Activated T-cell treated with anti-CD3 and anti-CD28 coated beads, Interleukin-2, amount 50 U/mL, for 72 hours (primary cell): ENCODE data around the gene PSG1. TPM values are rescaled to one million over a fixed set of nuclear protein-coding genes. Genes with fewer than 3 reads are reported as not detected.
"Not testable (repeated sequence)": the region's sequence is repeated elsewhere in the genome, so short reads cannot be mapped to it uniquely, and the experiment has no call there.

Experiments
- ATAC-seq, 2 donors: fragments of 150-1000 bp; cut with Tn5 transposase; replicated peaks in 1 of 2; 2 replicates each; pipeline ENCODE4 v1.10.0; 2021; ENCODE audit warnings: moderate library complexity in 2 of 2, mild to moderate bottlenecking in 1 of 2
- DNase-seq, 2 donors: peaks; one replicate each; pipeline ENCODE4 v3.0.0; 2021 to 2022; ENCODE audit warnings: mixed read lengths in 1 of 2
- H3K27ac Mint-ChIP-seq: one replicate; pipeline ENCODE4 v1.8.0; 2022; ENCODE audit warnings: mild to moderate bottlenecking, moderate library complexity, mixed read lengths
- H3K27me3 Mint-ChIP-seq: one replicate; pipeline ENCODE4 v1.8.0; 2022; ENCODE audit warnings: low read depth, mixed read lengths
- H3K36me3 Mint-ChIP-seq, 2 donors: one replicate each; pipeline ENCODE4 v1.8.0; 2022; ENCODE audit warnings: mixed read lengths in 2 of 2, mild to moderate bottlenecking in 1 of 2; ENCODE audit not compliant: insufficient read depth in 2 of 2
- H3K4me1 Mint-ChIP-seq: one replicate; pipeline ENCODE4 v1.8.0; 2022; ENCODE audit warnings: low read depth, mixed read lengths
- H3K4me3 Mint-ChIP-seq, 2 donors: one replicate each; pipeline ENCODE4 v1.8.0; 2022; ENCODE audit warnings: mild to moderate bottlenecking in 2 of 2, mixed read lengths in 2 of 2, moderate library complexity in 2 of 2
- H3K9me3 Mint-ChIP-seq, 2 donors: one replicate each; pipeline ENCODE4 v1.8.0; 2022; ENCODE audit warnings: mixed read lengths in 2 of 2
- total RNA-seq, 2 donors: library from RNA; stranded (reverse); gene quantifications; one replicate each; pipeline ENCODE4 v1.2.3, GENCODE V29; 2022

The PSG1 gene
- total RNA-seq, 2 donors from 2014 or later: not detected

DNA sequence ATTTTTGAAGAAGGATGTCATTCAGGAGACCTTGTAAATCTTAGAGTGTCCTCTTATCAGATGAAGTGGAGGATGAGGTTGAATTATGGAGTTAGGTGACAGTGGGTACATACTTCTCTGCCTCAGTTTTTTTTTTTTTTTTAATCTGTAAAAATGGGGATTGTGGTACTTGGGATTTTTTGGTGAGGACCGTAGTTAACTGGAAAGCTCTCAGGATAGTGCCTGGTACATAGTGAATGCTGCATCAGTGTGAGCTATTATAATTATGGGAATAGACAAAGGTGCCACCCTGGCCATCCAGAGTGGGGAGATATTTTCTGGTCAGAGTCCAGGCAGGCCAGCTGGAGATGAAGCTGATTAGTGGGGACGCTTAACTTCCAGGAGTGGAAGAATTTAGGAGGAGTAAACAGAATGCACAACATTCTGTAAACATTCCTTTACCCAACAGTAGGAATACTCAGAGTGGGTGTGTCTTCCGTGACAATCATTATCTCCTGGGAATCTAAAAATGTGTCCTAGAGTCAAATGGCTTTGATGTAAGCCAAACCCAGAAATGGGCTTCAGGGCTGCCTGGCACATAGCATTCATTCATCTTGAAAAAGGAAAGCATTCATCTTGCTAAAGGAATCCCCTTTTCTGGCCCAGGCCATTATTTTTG, 47.4 kb downstream of the PSG1 start:
- not testable (repeated sequence) for H3K27ac Mint-ChIP-seq, H3K36me3 Mint-ChIP-seq, H3K4me3 Mint-ChIP-seq, H3K4me1 Mint-ChIP-seq, H3K27me3 Mint-ChIP-seq, DNase-seq, H3K9me3 Mint-ChIP-seq, ATAC-seq

DNA sequence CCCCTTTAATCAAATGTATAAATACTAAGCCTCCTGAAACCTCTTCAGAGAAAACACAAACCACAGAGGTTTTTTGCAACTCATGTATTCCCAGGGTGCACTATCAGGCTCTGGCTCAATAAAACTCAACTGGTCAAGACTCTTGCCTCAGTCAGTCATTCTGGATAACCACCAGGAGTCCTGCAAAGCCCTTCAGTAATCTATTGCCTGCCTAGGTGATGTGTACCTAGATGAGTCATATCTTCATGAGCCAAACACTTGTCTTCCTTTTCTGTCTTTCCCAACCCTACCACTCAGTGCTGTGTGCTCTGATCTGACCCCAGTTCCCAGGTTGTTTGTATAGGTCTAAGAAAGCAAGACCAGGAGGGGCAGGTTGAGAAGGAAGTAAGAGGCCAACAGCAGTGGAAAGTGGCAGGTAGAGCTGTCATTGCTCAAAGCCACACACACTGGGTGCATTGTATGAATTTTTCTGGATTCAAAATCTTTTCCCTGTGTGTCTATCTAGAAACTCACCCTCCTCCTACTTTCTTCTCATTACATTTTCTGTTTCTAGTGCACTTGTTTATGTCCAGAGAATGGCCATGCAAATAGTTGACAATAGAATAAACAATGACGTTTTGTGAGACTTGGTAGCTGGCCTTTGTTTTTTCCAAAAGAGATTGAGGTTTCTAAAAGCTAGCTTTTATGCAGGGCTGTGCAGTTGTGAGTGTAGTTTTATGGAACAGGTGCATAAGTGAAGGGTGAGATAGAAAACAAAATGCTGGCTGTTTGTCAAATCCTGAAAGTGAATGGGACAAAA, 48.1 kb downstream of the PSG1 start:
- H3K4me3 Mint-ChIP-seq: no peak overlapping the region
- H3K36me3 Mint-ChIP-seq: no peaks in the 10 kb centered on the region
- no peak for DNase-seq
- no peak overlapping the region for H3K27ac Mint-ChIP-seq
- no peak for ATAC-seq
- no peaks in the 10 kb centered on the region for H3K27me3 Mint-ChIP-seq
- no peaks in the 10 kb centered on the region for H3K9me3 Mint-ChIP-seq
- no peaks in the 10 kb centered on the region for H3K4me1 Mint-ChIP-seq

DNA sequence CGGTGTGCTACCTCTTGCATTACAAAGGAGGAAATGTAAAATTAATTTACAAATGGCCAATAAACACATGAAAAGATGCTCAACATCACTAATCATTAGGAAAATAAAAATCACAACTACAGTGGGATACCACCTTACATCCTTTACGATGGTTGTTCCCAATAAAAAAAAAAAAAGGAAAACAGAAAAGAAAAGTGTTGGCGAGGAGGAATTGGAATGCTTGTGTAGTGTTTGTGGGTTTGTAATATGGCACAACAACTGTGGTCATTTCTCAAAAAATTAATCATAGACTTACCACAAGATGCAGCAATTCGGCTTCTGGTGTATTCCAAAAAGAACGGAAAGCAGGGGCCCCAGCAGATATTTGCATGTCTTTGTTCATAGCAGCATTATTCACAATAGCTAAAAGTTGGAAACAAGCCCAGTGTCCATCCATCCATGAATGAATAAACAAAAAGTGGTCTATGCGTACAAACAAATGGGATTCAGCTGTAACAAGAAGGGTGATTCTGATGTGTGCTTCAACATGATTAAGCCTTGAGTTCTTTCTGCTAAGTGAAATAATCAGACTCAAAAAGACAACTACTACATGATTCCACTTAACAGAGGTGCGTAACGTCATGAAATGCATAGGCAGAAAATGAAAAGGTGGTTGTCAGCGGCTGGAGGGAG, 58.1 kb downstream of the PSG1 start:
- not testable (repeated sequence) for H3K9me3 Mint-ChIP-seq, H3K36me3 Mint-ChIP-seq, DNase-seq, H3K27me3 Mint-ChIP-seq, H3K4me3 Mint-ChIP-seq, ATAC-seq, H3K27ac Mint-ChIP-seq, H3K4me1 Mint-ChIP-seq

DNA sequence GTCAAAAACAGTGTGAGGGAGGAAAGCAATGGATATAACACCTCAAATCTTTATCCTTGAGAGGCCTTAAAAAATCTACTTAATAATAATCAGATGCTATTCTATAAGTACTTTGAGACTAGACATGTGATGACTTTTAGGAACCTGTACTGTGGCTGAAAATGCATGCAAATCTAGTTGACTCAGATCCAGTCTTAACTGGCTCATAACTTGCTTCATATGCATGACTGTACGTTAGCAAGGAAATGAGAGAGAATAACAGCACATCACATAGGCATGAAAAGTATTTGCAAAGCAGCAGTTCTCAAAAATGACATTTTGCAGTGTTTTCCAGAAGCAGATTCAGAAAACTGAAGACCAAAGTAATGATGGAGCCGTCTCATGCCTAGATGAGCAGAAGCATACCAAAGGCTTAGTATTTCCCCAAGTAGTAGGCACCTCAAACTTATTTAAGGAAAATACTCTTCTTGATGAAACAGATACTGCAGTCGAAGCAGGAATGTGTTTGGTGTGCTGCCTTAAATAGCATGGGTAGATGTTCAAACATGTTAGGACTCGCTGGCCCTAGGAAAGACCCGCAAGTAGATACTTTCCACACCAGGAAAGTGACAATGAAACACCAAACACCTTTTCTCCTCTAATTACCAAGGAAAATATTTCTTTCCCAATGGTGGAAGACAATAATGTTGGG, 59.4 kb downstream of the PSG1 start:
- H3K27ac Mint-ChIP-seq, H3K36me3 Mint-ChIP-seq, H3K4me1 Mint-ChIP-seq, H3K9me3 Mint-ChIP-seq, ATAC-seq, H3K27me3 Mint-ChIP-seq, DNase-seq, H3K4me3 Mint-ChIP-seq: not testable (repeated sequence)

DNA sequence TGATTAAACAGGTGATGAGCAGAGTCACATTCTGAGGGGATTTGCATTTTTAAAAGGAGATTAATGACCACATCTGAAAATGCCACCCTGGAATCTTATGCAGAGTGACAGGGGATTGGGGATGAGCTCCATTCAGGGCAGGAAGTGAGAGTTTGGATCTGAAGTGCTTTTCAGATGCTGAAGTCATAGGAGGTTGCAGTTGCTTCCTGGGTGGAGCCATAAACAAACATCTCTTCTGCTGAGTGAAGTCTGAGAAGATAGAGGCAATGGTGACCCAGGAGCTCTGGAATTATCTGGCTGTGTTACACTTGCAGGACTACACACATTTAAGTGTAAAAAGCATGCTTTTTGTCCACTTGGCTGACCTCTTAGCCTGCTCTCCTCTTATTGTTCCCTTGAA, 62.6 kb downstream of the PSG1 start:
- ATAC-seq: no peak
- no peak for DNase-seq
- H3K27me3 Mint-ChIP-seq: no peaks in the 10 kb centered on the region
- no peaks in the 10 kb centered on the region for H3K9me3 Mint-ChIP-seq
- H3K4me3 Mint-ChIP-seq: no peak overlapping the region
- no peak overlapping the region for H3K27ac Mint-ChIP-seq
- no peaks in the 10 kb centered on the region for H3K36me3 Mint-ChIP-seq
- no peaks in the 10 kb centered on the region for H3K4me1 Mint-ChIP-seq

Other genes with a start within 250 kb of the PSG1 start
- not detected for gene PSG3, start 139.2 kb downstream of the PSG1 start, total RNA-seq
- gene PSG8, start 114.0 kb downstream of the PSG1 start, total RNA-seq: not detected
- gene PSG6, start 38.2 kb upstream of the PSG1 start, total RNA-seq: not detected
- gene PSG7, start 57.5 kb upstream of the PSG1 start, total RNA-seq: not detected
- gene PSG11, start 146.8 kb upstream of the PSG1 start, total RNA-seq: not detected
- not detected for gene PSG2, start 203.0 kb upstream of the PSG1 start, total RNA-seq